ENCODE data around the gene DRGX.

The DRGX gene

GRCh38 chr10:49396666-49396999 is 744 bp upstream of the DRGX start:
- H3K9me3 ChIP-seq (ENCODE audit: control insufficient read depth, insufficient read depth, low read depth, low read length) = no peaks in the 10 kb centered on the region
- H3K4me1 ChIP-seq (ENCODE audit: control insufficient read depth, insufficient read depth, low read length) = peaks cover 2% of the 10 kb centered on the region
- H3K4me3 ChIP-seq (ENCODE audit: low read depth, low read length) = no peak overlapping the region
- ChIA-PET POLR2A (no interaction called here), CTCF (interaction anchor here (1.6 kb wide), 1 partner anchor 11 kb away, joined by 7 read pairs; no protein-coding TSS in a partner anchor)
- H3K27ac ChIP-seq (ENCODE audit: extremely low read depth, low read depth, low read length) = no peak overlapping the region
- TF ChIP-seq, protein P1, sequence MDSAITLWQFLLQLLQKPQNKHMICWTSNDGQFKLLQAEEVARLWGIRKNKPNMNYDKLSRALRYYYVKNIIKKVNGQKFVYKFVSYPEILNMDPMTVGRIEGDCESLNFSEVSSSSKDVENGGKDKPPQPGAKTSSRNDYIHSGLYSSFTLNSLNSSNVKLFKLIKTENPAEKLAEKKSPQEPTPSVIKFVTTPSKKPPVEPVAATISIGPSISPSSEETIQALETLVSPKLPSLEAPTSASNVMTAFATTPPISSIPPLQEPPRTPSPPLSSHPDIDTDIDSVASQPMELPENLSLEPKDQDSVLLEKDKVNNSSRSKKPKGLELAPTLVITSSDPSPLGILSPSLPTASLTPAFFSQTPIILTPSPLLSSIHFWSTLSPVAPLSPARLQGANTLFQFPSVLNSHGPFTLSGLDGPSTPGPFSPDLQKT (IDR thresholded peaks at IDR 0.05; ENCODE audit: borderline replicate concordance, low read depth, low read length) = no peak
- TF ChIP-seq ZNF37A (tag by site-specific recombination; IDR thresholded peaks at IDR 0.05) (no peak), ZNF10 (tag by site-specific recombination; IDR thresholded peaks at IDR 0.05) (no peak), ZNF112 (tag by site-specific recombination; IDR thresholded peaks at IDR 0.05) (no peak), TRIM28 (IDR thresholded peaks at IDR 0.05; ENCODE audit: borderline replicate concordance, low read length) (no peak), ZNF211 (tag by site-specific recombination; IDR thresholded peaks at IDR 0.05; ENCODE audit: low read depth) (no peak), ZNF23 (tag by site-specific recombination; IDR thresholded peaks at IDR 0.05; ENCODE audit: borderline replicate concordance) (no peak), ZNF157 (tag by site-specific recombination; IDR thresholded peaks at IDR 0.05) (no peak), KLF10 (tag by site-specific recombination; IDR thresholded peaks at IDR 0.05) (no peak), HOXD13 (CRISPR knock-in tag; IDR thresholded peaks at IDR 0.05; ENCODE audit: borderline replicate concordance) (no peak), ZNF549 (tag by site-specific recombination; IDR thresholded peaks at IDR 0.05) (no peak), ZNF433 (tag by site-specific recombination; IDR thresholded peaks at IDR 0.05; ENCODE audit: low read depth) (no peak), ZNF571 (tag by site-specific recombination; IDR thresholded peaks at IDR 0.05) (no peak), ZNF544 (tag by site-specific recombination; IDR thresholded peaks at IDR 0.05) (no peak), ZBTB6 (tag by site-specific recombination; IDR thresholded peaks at IDR 0.05) (no peak), ZNF555 (tag by site-specific recombination; conservative IDR thresholded peaks at IDR 0.05) (no peak), ZNF600 (tag by site-specific recombination; IDR thresholded peaks at IDR 0.05) (no peak), KLF7 (tag by site-specific recombination; IDR thresholded peaks at IDR 0.05; ENCODE audit: borderline replicate concordance) (no peak), ZNF121 (tag by site-specific recombination; IDR thresholded peaks at IDR 0.05) (no peak), GLIS2 (tag by site-specific recombination; IDR thresholded peaks at IDR 0.05) (no peak)
- no peaks in the 10 kb centered on the region for H3K36me3 ChIP-seq (ENCODE audit: control insufficient read depth in 2 of 2, insufficient read depth in 1 of 2, low read length in 2 of 2)

DNA sequence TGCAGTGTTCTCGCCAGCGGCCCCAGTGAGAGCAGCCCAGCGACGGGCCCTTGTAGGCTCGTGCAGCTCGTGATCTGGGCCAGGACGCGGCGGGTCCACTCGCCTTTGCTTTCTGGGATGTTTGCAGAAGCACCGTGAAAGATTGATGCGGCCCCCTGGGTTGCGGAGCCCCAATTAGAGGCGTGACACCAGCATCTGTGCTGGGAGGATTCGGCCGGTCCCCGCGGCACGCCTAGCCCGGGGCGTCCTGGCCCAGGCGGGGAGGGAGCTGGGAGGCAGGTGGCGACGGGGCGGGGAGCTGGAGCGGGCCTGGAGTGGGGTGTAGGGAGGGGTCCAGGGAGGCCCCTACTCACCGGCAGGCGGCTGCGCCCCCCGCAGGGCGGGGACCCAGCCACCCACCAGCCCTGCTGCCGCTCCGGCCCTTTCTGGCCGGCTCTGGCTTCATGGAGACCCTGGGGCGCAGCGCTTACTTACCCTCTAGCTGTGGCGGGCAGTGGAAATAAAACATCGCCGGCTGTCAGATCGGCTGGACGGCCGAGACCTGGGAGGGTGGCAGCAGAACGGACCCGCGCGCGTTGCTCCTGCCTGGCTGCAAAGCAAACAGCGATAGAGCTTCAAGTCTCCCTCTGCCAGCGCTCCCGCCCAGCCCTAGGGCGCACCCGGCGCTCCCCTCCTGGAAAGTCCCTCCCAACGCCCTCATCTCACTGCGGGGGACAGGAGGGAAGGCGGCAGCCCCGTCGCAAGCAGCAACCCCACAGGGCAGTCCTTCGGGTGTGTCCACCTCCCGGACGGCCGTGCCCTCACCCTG is 752 bp downstream of the DRGX start:
- Histone ChIP-seq H3K4me1 (ENCODE audit: control insufficient read depth, insufficient read depth, low read length) (peaks cover 2% of the 10 kb centered on the region), H3K27ac (ENCODE audit: extremely low read depth, low read depth, low read length) (no peak overlapping the region), H3K9me3 (ENCODE audit: control insufficient read depth, insufficient read depth, low read depth, low read length) (no peaks in the 10 kb centered on the region), H3K36me3 (ENCODE audit: control insufficient read depth in 2 of 2, insufficient read depth in 1 of 2, low read length in 2 of 2) (no peaks in the 10 kb centered on the region), H3K4me3 (ENCODE audit: low read depth, low read length) (no peak overlapping the region)
- ChIA-PET CTCF (interaction anchor here (0.5 to 2.1 kb wide), 3 partner anchors 12 to 18 kb away, joined by 3 to 7 read pairs (median 3); no protein-coding TSS in a partner anchor), POLR2A (no interaction called here)
- TF ChIP-seq ZNF701 (tag by site-specific recombination; IDR thresholded peaks at IDR 0.05) (no peak), ZNF138 (tag by site-specific recombination; IDR thresholded peaks at IDR 0.05; ENCODE audit: borderline replicate concordance) (no peak), ZNF530 (tag by site-specific recombination; IDR thresholded peaks at IDR 0.05; ENCODE audit: low read depth) (no peak), ZNF785 (tag by site-specific recombination; IDR thresholded peaks at IDR 0.05) (no peak), ZBTB6 (tag by site-specific recombination; IDR thresholded peaks at IDR 0.05) (no peak), ZNF791 (tag by site-specific recombination; IDR thresholded peaks at IDR 0.05) (no peak), ZNF510 (tag by site-specific recombination; IDR thresholded peaks at IDR 0.05; ENCODE audit: insufficient replicate concordance) (no peak), ZNF324 (tag by site-specific recombination; IDR thresholded peaks at IDR 0.05) (no peak), REST (tag by site-specific recombination; IDR thresholded peaks at IDR 0.05) (no peak), BCL11A (tag by site-specific recombination; IDR thresholded peaks at IDR 0.05; ENCODE audit: low read depth) (no peak), SP7 (tag by site-specific recombination; IDR thresholded peaks at IDR 0.05) (no peak), KLF10 (tag by site-specific recombination; IDR thresholded peaks at IDR 0.05) (no peak)

All from HEK293 (cell line).